GM19239 (cell line): ENCODE data around the gene ITPR2.
A peak's percentile ranks its signal among the peaks of the same experiment; 100 is the strongest.
"Not testable (repeated sequence)": the region's sequence is repeated elsewhere in the genome, so short reads cannot be mapped to it uniquely, and the experiment has no call there.

Source experiments
- DNase-seq: peaks from one replicate; pipeline ENCODE4 v3.0.0; 2011; ENCODE audit warnings: low spot score; ENCODE audit not compliant: insufficient read length
- FAIRE-seq: peaks from 2 replicates; lab custom pipeline; 2011; peaks lifted over from hg19 to GRCh38; lab: Jason Lieb, UNC

Gene ITPR2

DNA sequence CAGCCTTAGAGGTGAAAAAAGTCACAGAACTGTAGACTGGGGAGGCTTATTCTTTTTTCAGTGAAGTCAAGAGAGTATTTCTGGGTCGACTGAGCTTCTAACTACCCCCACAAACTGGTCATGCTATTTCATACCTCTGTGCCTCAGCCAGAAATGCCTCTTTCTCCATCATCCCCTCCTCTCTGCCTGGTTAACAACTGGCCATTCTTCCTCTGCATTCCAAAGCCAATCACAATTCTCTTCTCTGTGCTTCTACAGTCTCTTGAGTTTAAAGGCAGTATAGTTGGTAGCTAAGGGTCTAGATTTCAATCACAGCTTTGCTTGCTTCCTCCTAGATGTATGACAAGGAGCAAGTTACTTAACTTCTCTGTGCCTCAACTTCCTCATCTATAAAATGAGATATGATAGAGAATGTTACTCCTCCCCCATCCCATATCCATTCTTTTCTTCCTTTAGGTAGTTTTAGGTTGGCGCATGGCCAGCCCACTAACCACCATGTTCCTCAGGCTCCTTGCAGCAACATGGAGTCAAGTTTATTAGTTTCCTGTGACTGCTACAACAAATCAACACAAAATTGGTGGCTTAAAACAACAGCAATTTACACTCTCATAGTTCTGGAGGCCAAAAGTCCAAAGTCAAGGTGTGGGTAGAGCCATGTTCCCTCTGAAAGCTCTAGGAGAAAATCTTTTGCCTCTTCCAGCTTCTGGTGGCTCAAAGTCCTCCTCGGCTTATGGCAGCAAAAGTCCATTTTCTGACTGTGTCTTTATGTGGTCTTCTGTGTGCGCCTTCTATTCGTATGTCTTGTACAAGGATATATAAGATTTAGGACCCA, 62.5 kb downstream of the ITPR2 start:
- DNase-seq, result no peak
- FAIRE-seq, result peak; percentile 80

DNA sequence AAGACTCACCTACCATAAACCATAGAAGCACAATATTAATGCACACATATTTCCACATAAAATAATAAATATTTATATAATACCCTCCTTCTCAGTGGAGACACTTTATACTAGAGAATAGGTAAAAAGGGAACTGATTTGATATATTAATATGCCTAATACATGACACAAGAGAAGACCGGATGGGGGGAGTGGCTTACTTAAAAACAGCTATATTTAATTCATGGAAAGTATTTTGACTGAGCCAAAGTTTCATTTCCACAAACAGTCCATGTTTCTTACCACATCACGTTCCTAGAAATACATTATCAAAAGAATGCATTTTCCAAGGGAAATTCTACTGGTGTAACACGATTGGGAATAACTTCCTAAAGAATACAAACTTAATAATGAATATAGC, 63.4 kb downstream of the ITPR2 start:
- DNase-seq (no peak), FAIRE-seq (peak; percentile 31)

DNA sequence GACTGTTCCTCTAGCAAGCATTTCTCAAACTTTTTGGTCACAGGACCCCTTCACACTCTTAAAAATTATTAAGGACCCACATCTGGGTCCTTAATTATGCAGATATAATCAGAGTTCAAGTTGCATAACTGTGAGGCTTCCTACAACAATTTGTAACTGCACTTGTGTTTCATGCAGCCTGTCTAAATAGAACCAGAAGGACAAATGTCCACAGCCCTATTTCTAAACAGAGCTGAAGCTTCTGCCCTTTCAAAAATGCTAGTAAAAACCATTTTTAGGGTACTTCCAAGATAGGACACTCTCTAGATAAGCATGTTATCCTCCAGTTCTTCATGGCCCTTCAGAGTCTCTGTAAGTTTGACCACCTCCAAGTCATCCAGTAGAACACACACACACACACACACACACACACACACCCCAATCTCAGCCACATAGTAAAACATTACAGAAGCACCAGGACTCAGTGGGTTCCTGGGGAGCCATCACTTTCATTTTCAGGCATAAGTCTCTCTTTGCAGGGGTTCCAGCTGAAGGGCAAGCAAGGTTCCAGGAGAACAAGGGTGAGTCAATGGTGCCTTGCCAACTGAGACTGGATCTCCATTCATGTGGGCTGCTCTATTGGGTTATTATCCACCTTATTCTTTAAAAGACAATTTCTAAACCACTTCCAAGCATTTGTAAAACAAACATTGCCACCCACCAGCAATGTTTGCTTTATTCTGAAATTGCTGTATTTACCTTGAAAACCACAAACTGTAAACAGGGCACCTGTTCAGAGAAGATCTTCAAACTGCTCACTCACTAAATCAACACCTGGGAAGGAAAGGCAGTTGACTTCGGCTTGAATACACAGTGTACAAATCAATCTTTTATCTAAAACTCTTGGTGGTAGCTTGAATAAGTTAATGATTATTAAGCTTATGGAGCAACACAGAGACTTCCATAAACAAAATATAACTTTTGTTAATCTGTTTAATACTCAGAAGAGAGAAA, 64.1 kb downstream of the ITPR2 start:
- peak; percentile 99 for FAIRE-seq
- DNase-seq, result no peak

DNA sequence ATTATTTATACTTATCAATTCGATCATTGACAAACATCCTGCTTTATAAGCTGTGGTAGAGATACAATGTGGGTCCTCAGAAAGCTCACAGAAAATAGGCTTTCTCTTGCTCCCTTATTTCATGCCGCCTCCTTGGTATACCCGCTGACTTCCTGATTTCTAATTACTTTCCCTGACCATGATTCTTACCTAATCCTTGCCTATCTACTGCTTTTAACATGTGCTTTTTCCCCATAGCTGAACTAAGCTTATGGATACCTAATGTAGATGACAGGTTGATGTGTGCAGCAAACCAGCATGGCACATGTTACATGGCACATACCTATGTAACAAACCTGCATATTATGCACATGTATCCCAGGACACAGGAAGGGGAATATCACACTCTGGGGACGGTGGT, 65.1 kb downstream of the ITPR2 start:
- peak; percentile 76 for FAIRE-seq
- no peak for DNase-seq

DNA sequence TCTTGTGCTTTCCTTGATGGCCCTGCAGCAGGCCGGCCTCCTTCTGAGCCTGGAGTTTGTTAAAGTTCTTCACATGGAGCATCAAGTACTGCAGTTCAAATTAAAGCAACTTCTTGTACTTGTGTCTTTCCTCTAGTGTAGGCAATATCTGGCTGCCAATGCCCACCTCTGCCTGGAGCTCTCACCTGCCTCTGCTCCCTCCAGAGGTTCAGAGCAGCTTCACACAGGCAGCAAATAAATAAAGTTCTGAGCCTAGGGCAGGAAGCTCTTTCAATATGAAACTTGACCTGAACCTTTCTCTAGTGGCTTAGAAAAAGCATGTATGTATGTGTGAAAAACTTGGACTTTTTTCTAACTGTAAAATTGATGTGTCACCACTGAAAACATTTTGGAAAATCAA, 65.9 kb downstream of the ITPR2 start:
- FAIRE-seq, result peak; percentile 91
- no peak for DNase-seq

DNA sequence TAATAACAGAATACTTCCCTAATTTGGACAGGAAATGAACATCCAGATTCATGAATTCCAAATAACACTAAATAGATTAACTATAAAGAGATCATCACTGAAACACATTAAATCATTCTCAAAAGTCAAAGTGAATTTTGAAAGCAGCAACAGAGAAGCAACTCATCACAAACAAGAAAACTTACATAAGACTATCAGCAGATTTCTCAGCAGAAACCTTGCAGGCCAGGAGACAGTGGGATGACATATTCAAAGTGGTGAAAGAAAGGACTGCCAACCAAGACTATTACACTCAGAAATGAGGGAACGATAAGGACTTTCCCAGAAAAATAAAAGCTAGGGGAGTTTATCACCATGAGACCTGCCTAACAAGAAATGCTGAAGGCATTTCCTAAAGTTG, 70.8 kb downstream of the ITPR2 start:
- no peak for FAIRE-seq
- DNase-seq, result no peak

DNA sequence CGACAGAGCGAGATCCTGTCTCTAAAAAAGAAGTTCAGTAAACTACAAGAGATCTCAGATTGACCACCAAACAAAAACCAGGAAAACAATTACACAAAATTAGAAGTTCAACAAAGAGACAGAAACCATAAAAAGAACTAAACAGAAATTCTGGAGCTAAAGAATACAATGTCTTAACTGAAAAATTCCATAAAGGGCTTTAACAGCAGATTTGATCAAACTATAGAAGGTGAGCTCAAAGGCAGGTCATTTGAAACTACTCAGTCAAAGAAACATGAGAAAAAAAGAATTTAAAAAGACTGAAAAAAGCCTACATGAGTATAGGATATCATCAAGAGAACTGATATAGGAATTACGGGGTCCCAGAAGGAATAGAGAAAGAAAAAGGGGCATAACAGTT, 71.2 kb downstream of the ITPR2 start:
- FAIRE-seq (no peak), DNase-seq (no peak)

DNA sequence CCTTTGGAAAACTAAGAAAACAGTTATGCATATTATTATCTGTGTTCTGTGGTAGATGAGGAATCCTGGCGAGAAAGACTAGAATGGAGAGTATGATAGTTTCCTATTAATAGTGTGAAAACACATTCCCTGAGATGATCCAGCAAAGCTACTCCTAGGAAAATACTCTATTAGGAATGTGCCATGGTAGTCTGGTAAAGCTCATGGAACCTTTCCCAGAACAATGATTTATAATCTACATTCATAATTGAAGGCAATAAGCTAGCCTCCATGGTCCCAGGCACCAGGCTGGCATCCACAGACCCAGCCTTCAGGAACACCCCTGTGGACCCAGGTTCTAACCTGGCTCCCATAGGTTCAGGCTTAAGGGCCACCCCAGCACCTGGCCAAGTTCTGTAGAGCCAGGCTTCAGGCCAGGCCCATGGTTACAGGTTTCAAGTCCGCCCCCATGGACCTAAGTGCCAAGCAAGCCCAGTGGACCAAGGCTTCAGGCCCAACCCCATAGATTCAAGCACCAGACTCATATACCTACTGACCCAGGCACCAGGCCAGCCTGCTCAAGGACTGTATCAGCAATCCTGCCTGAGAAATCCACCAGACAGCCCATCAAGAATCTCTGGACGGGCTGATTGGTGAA, 72.2 kb downstream of the ITPR2 start:
- DNase-seq, result no peak
- FAIRE-seq, result no peak

DNA sequence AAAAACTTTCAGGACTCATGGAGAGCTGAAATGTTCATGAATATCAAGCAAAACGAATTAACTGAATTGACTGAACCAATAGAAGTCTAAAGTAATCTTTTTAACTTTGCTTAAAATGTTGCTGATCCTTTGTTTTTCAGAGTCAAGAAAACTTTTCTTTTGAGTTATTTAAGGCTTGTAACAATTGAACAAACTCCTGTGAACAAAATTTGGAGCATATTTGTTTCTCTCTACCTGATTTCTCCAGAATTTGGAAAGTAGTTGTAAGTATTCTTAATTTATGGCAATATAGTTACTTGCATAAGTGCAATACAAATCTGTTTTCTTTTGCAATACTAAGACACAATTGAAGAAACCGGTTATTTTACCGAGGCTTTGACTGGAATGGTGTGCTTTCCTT, 77.6 kb downstream of the ITPR2 start:
- DNase-seq, FAIRE-seq: not testable (repeated sequence)

DNA sequence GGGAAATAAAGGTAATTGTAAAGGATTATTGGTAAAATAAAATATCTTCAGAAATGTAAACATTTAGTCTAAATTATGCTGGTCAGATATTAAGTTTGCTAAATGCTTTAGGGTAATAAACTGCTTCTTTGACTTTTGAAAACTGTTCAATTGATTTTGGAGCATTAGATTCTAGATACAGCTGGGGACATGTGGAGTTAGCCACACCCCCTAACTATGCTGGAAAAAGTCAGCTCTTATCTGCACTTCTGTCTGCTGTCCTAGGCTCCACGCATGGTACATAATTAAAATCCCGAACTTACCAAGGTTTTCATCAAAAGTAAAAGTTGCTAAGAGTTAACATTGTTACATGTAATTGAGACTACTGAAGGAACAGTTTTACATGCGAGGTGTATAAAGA, 78.8 kb downstream of the ITPR2 start:
- DNase-seq (no peak), FAIRE-seq (no peak)

DNA sequence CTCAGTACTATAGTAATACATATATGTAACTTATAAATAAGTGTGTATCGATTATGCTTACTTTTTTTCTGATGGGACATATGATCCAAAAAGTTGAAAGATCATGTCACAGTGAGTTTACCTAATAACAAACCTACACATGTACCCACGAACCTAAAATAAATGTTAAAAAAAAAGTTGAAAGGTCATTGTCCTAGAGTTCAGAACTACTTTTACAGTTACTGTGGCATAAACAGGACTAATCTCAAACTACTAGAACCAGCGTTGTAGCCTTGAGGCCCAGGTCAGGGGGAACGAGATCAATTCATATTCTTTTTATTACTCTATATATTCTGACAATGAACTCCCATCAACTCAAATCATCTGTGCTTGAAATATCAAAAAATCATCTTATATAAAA, 81.8 kb downstream of the ITPR2 start:
- DNase-seq (no peak), FAIRE-seq (peak; percentile 21)

DNA sequence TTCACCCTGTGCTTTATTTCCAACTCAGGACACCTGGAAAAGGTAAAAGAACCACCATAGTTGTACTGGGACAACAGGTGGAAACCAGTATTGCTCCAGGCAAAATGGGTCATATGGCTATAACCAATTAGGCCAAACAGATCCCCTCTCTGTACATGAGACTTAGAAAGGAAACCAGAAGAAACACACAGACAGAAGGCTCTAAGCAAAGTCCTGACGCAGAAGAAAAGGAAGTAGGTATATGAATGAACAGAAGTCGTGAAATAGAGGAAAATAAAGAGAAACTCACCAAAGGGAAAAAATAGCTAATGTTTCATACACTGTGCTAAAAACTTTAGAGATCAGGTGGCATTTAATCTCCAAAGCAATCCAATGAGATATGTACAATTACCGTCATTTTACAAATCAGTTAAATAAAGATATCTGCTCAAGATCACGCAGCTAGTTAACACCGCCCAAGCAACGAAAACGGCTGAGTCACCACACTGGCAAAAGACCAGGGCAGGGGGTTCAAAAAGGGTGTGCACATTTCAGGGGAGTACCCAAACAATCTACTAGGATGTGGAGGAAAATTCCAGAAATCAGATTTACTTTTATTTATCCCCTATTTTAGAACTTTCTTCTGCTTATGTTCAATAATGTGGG, 82.3 kb downstream of the ITPR2 start:
- no peak for DNase-seq
- FAIRE-seq, result no peak

DNA sequence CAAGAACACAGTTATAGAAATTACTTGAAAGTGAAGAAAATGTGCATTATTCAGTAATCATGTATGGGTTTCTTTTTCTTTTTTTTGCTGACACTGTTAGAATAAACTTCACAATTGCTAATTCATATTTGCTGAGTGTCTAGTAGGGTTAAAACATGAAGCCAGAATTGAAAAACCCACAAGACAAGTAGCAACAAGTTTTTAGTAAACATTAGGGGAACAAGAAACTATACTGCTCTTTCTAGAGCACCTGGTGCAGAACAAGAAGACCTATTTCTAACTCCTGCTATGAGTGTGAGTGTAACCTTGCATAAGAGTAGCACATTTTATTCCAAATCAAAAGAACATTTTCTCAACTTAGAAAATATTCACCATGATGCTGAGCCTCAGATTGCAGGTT, 83.2 kb downstream of the ITPR2 start:
- FAIRE-seq (peak; percentile 100), DNase-seq (no peak)

DNA sequence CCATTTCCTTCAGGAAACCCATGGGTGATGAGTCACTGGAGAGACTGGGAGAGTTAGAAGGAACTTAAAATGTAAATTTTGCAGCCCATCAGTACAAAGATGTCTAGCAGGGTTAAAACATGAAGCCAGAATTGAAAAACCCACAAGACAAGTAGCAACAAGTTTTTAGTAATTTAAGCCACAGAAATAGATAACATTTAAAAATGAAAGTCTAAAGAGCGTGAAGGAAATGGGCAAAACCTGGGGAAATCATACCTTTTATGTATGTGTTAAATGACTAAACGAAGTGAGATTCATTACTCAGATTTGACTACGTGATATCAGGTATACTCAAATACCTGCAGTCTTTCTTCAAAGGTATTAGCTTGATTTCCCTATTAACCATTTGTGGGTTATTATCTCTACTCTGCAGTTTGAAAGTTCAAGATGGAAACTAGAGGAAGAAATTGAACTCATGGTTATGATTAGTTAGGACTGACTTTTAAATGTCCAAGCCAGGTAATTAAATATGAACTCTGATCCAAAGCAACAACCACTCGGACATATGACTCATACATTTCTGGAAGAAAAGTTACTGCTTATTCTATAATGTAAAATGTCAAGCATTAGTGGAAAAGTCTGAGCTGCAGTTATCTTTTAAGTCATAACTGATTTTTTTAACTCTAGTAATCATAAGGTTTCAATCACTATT, 84.1 kb downstream of the ITPR2 start:
- no peak for DNase-seq
- no peak for FAIRE-seq

DNA sequence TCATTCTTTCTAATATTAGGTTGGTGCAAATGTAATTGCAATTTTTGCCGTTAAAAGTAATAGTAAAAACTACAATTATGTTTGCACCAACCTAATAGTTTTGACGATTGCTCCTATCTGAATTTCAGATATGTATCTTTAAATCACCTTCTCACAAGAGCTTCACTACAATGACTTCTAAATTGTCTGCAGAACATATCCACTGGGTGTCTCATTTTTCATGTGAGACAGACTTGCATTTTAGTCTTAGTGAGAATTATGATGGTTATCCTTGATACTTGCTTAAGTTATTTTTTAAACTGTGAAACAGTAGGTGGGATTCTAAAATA, 84.6 kb downstream of the ITPR2 start:
- DNase-seq, result no peak
- no peak for FAIRE-seq

DNA sequence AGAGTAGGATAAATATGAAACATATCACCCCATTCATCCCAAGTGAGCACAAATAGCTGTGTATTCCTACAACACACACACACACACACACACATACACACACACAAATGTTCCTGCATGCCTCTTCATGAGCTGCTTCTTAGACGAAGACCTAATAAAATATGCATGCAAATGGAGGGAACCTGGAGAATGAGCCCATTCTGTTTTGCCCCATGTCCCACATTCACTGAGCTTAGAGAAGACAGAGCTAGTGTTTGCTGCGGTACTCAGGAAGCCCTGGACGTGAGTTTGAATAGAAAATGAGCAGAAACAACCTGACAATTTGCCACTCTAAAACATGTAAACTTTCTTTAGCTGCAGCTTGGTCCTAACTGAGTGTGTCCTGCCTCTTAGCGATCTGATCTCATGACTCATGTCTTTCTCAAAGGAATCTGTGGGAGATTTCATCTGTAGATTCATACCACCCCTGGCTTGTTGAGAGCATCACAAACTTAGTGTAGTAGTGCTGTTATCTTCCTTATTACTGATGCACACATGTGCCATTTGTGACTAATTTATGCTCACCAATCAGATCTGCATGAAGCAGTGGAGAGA, 86.8 kb downstream of the ITPR2 start:
- DNase-seq, result no peak
- peak; percentile 57 for FAIRE-seq

DNA sequence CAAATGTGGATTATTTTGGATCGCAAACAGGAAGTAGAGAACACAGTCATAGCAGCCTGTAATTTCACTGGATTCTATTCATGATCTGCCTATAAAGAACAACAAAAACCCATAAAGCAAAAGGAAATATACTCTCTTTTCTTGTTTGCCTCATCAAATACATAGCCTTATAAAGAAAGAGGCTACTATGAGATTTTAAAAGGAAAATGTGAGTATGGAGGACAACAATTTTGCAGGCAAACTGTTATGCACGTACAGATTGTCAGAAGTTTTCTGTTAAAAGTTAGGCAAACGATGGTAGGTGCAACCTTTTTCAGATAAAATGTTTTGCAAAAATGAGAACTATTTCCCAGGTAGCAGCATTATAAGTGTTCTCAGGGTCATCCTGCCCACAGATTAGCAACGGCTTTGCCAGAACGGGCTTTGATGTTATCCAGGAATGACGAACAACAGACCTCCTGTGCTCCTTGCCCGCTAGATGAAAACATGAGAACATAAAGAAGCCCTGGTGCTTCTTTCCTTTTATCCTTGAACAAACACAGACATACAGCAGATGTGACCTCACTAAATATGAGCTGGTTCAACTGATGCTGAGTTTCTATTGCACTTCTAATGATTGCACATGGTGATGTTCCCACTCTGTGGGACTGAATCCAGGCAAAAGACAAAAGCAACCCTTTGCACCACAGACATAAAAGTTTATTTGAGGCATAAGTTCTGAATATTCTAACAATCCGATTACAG, 88.1 kb downstream of the ITPR2 start:
- DNase-seq, result no peak
- FAIRE-seq, result no peak

DNA sequence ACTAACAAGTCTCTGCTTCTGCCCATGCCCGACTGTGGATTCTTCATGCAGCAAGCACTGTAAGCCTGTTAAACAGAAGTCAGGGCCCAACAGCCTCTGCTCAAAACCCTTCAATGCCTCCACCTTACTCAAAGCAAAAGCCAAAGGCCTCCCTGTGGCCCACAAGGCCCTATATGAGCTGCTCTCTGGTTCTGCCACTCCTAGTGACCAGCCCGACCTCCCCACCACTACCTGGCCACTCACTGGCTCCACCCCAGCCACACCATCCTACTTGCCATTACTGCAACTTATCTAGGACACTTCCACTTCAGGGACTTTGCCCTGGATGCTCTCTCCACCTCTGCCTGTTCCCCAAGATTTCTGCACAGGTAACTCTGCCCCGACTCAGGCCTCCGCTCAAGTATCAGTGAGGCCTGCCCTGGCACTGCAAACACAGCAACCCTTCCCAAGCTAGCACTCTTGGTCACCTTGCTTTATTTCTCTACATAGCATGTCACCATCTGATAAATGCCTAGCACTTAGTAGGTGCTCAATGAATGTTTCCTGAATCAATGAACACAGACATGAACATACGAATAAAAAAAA, 88.9 kb downstream of the ITPR2 start:
- DNase-seq, result no peak
- no peak for FAIRE-seq
